SW480 (cell line): Measurements from ENCODE around the gene CREB3L1.

ENCODE experiments used
- DNase-seq: peaks from one replicate; pipeline ENCODE4 v3.0.0-alpha.2; 2016; ENCODE audit warnings: low spot score

Gene CREB3L1

DNA sequence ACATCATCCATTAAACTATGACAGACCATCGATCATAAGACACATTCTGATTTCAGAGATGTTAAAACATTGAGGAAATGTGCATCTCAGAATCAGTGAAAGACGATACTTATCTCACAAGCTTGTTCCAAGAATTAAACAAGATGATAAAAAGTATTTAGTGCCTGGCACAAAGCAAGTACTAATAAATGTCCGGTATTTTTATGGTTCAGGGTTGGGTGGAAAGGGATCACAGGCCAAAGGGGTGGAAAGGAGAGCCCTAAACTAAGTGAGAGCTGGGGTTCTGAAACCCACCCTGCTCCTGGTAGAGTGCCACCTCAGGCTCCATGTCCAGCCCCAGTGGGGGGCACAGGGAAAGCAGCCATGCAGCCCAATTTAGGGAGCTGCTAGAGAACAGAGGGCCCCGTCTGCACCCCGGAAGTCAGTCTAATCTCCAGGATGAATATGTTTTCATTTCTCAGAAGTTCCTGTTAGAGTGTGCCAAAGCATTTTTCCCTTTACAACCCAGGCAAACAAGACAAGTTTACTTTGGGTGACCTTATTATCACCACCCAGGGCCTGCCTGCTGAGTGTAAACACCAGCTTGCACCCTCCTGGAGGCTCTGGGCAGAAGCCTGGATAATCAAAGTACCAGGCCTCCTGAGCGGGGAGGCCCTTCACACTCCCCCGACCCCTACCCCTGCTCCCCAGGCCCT is 3.8 kb upstream of the CREB3L1 start:
- DNase-seq: no peak

DNA sequence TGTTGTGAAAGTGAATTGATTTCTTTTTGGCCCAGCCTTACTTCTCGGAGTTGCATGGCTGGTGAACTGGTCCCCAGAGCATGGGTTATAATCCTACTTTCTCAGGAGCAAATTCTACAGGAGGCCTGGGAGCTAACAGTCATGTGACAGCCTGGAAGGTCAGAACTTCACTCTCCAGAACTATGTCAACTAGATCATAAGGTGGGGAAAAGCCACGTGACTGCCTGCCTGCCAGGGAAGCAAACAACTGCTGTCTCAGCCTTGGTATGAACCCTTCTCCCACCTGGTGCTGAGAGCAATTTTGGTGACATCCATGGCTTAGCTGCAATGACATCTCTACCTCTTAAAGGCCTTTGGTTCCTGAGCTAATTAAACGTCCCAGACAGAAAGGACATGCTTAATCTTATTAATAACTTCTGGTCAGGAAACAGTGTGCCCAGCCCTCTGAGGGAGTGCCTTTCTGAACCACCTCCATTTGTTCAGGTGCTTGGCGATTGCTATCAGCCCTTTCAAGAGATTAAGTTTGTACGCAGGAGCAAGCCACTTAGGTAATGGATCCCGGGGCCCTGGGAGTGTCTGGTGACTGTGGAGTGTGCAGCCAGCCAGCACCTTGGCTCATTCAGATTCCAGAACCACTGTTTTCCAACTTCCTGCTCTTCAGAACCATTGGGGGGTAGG is 1.4 kb upstream of the CREB3L1 start:
- DNase-seq: no peak

GRCh38 chr11:46277313-46277621 is 195 bp upstream of the CREB3L1 start:
- peak; percentile 59 for DNase-seq

GRCh38 chr11:46278387-46279125 is 1.1 kb downstream of the CREB3L1 start:
- DNase-seq: no peak

DNA sequence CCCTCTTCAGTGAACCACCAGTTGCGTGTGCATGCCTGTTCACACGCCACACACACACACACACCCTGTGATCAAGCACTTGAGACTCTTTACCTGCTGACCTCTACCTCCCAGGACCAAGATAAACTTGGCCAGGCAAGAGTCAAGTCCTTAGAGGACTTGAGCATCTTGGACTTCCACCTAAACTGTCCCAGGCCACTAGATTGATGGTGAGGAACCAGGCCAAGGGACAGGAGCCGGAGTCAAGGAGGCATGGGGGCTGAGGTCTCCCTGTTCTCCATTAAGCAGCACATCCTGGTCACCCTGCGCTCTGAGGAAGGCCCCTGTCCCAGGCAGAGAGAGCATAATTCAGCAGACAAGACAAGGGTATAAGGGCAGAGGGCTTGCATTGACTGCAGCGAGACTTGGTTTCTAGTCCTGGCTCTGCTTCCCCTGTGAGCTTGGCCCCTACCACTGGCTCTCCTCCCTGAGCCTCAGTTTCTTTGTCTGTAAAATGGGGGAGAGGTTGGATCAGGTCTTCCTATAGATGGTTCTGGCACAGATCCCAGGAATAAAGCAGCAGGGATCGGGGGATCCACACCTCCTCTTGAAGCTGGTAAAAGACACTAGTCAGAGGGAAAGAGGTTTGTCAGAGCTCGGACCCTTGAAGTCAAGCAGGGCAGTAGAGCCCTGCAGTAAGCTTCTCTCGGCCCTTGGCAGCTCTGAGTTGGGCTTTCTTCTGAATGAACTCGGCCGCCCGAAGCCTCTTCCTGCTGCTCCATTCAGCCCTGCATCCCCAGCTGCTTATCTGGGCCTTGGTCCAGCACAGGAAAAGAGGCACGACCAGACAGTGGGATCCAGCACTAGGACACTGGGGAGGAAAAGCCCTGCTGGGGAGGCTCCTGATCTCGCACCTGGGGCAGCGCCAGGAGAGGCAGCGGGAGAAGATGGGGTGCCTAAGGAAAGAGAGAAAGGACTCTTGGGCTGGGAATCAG is 2.0 kb downstream of the CREB3L1 start:
- DNase-seq: no peak

- DNase-seq: no peak
Observed at GRCh38 chr11:46280706-46281105, 3.2 kb downstream of the CREB3L1 start.

GRCh38 chr11:46281371-46281831 is 3.9 kb downstream of the CREB3L1 start:
- DNase-seq: no peak

DNA sequence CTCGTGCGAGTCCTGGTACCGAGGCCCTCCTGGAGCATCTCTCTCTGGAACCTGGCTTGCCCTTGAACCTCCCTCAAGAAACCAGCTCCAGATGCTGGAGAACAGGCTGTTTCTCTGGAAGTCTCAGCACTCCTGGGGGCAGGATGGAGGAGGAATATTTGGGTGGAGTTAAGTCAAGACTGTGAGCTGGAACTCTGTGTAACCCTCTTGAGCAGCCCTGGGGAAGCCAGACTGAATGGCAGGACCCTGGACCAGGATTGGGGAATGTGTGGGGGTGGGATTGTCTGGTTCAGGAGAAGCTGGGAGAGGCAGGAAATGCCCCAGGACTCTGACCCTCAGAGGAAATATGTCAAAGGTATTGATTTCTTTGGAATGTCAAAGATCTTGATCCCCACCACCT is 7.7 kb downstream of the CREB3L1 start:
- DNase-seq: no peak

DNA sequence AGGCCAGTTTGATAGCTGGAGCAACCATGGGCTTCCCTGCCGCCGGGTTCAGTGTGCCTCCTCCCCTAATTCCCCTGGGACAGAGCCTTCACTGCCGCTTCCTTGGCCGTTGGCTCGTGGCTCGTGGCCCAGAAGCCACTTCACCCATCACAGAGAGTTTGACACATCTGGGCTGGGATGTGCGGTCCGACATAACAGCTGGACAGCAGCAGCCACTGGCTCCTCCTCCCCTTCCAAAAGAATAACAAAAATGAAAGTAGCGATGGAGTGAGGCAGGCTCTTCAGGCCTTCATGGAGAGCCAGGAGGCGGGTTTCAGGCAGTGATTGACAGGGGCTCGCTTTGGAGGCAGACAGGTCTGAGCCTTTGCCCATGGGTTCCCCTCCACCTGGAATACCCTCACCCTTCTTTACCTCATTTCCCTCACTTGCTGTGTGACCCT is 8.2 kb downstream of the CREB3L1 start:
- DNase-seq: no peak

GRCh38 chr11:46286789-46287188 is 9.3 kb downstream of the CREB3L1 start:
- no peak for DNase-seq

DNA sequence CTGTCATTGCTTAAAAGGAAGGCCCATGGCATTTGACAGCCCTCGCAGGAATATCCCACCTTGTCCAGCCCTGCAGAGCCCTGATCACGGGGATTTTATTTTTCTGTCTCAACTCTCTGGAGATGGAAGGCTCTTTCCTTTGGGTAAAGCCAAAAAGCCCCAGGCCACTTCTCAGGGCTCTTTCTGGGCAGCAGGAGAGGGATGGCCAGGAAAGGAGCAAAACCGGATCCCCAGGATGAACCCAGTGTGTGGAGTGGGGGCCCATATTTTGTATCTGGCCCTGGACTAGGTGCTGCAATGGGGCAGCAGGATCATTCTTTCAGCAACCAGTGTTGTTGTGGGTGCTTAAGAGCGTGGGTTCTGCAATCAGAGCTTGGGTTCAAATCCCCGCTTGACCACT is 11.0 kb downstream of the CREB3L1 start:
- no peak for DNase-seq

DNA sequence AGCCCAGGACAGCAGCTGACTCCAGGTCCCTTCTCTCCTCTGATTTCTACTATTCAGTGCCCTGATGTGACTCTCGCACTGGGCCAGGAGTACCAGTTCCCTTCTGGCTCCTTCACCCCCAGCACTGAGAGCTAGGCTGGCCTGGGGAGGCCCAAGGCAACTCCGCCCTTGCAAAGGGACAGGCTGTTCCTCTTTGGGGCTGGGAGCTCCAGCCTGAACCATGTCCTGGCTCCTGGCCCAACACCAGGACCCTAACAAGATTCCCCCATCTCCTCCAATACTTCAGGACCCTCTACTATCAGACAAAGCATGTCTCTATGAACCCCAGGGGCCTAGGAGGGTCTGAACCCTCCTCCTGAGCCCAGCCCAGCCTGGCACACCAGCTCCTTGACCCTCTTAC is 12.5 kb downstream of the CREB3L1 start:
- no peak for DNase-seq

GRCh38 chr11:46290598-46291309 is 13.3 kb downstream of the CREB3L1 start:
- peak; percentile 36 for DNase-seq

DNA sequence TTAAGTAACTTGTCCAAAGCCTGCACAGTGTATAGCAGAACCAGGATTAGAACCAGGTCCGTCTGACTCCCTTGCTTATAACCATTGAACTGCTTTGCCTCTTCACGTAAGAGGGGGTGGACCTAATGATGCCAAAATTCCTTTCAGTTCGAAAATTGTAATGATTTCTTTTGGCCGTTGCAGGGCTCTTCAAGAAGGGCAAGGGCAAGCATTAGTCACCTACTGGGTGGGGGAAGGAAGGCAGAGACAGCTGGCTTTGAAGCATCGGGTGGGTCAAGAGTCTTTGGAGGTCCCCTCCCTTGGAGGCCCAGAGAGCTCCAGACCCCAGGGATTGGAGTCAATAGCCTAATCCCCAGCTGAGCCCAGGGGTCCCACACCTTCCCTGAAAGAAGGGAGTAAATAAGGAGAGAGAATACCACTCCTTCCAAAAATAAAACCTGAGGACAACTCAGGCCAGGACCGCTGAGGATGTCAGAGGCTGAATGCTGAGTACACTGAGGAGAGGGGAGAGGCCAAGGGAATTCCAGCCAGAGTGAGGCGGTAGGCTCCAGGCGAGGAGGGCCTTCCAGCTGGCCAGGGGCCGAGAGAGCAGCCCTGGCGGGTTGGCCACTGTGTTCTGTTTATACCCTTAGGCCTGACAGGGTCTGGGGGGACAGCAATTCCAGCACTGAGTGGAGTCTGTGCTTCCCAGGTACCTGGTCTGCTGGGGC is 14.1 kb downstream of the CREB3L1 start:
- no peak for DNase-seq

- no peak for DNase-seq
Observed at GRCh38 chr11:46293066-46293465, 15.6 kb downstream of the CREB3L1 start.

- DNase-seq: no peak
Observed at GRCh38 chr11:46293641-46294103, 16.2 kb downstream of the CREB3L1 start.

GRCh38 chr11:46294365-46295309 is 17.2 kb downstream of the CREB3L1 start:
- DNase-seq: peak; percentile 42

DNA sequence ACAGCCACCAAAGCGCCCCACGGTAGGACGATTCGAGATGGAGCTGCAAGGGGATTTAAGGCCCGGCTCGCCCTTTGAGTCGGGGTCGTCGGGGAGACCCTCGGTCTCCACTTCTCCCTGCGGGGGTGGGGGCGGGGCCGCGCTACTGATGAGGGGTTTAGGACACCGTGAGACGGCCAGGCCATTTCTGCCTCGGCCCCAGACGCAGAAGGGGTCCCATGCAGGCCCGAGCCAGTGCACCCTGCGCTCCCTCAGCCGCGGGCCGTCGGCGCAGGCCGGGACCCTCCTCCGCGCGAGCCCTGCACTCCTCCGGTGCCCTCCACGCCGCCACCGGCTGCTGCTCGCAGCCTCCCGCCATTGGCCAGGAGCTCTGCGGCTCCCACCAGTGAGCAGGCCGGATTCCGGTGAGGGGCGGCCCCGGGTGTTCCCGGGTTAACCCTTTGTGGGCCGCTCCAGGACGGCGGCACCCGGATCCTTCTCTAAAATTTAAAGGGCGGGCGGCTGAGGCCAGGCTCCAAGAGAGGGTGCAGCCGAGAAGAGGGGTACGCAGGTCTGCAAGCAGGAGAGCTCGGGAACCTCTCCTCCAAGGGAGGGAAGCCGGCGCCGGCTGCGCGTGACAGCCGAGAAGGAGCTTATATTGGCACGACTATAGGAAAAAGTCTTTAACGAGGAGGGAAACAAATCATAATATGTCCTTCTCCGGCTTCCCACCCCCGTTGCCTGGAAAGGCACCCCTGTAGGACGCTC is 18.0 kb downstream of the CREB3L1 start:
- DNase-seq: no peak
